HG03066 (cell line): ENCODE results near the gene SLAIN2.
A peak's percentile ranks its signal among the peaks of the same experiment; 100 is the strongest.
"Not testable (repeated sequence)": the region's sequence is repeated elsewhere in the genome, so short reads cannot be mapped to it uniquely, and the experiment has no call there.

Experiments used
- ATAC-seq: cut with Tn5 transposase; IDR thresholded peaks from one replicate; pipeline ENCODE4 v1.9.1; 2021; ENCODE audit warnings: low read depth; ENCODE audit not compliant: unreplicated experiment

Gene SLAIN2

DNA sequence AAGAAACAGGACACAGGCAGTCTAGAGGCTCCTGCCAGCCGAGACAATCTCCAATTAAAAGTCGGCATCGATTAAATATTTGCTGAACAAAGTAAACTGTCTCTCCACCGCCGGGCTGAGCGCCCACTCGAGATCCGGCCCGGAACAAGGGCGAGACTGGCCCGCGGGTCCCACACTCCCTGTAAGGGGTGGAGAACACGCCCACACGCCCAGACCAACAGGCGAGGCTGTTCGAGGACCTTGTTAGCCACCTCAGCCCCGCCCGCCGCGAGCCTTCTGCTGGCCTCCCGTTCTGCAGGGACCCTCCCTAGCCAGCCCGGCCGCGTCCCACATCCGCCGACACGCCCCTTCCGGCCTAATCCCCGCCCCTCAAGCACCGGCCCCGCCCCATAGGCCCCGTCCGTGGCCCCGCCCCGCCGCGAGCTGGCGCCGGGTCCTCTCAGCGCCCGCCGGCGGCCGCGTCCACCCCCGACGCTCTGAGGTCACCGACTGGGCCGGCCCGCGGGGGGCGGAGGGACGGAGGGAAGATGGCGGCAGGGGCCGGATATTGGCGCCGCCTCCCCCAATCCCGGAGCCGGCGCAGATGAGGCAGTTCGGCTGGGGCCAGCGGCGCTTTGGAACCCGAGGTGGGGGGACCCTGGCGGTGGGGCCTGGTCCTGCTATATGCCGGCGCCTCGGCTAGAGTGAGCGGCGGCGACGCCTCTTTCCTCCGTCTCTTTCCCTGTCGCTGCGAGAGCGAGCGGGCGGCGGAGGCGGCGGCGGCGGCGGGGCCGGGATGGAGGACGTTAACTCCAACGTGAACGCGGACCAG lies at the start of gene SLAIN2:
SLAIN2 (plus strand) TSS at position 565 of the 811 bp plus-strand sequence; CDS start at position 776, 211 bp downstream.
- ATAC-seq: peak; percentile 86

DNA sequence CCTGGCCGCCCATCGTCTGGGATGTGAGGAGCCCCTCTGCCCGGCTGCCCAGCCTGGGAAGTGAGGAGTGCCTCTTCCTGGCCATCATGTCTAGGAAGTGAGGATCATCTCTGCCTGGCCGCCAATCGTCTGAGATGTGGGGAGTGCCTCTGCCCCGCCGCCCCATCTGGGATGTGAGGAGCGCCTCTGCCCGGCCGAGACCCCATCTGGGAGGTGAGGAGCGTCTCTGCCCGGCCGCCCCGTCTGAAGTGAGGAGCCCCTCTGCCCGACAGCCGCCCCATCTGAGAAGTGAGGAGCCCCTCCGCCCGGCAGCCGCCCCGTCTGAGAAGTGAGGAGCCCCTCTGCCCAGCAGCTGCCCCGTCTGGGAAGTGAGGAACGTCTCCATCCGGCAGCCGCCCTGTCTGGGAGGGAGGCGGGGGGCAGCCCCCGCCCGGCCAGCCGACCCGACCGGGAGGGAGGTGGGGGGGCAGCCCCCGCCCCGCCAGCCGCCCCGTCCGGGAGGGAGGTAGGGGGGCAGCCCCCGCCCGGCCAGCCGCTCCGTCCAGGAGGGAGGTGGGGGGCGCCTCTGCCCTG lies 49.0 kb upstream of the SLAIN2 start:
- not testable (repeated sequence) for ATAC-seq

DNA sequence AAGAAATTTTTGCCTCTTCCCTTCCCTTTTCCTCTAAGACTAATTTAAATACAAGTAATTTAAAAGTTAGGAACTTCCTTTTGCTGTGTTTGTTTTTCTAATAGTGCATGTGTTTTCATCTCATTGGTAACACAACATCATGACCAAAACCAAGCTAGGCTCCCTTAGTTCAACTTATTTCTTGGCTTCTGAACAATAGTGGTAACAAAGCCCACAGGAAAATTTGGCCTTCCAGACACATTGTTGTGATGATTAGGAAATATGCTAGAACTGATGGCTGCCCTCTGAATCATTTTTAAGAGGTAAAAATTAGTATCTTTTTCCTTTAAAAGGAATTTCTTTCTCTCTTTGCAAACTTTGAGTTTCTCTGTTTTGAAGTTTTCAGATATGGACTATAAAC lies 46.2 kb upstream of the SLAIN2 start:
- ATAC-seq: no peak

DNA sequence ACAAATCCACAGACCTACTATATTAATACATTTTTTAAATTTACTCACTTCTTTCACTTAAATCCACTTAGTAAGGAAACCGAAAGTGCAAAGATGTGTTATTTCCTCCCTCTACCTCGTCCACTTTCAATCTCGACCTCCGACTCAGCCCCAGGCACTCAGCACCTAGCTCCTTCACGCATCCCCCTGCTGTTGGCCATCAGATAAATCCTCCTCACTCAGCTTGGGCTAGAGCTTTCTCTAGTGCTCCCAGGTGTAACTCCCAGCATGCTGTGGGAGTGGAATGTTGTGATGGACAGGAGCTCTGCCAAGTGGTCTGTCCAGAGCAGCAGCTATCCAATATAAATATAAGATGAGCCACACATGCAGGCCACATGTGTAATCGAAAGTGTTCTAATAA lies 45.0 kb upstream of the SLAIN2 start:
- peak; percentile 89 for ATAC-seq

DNA sequence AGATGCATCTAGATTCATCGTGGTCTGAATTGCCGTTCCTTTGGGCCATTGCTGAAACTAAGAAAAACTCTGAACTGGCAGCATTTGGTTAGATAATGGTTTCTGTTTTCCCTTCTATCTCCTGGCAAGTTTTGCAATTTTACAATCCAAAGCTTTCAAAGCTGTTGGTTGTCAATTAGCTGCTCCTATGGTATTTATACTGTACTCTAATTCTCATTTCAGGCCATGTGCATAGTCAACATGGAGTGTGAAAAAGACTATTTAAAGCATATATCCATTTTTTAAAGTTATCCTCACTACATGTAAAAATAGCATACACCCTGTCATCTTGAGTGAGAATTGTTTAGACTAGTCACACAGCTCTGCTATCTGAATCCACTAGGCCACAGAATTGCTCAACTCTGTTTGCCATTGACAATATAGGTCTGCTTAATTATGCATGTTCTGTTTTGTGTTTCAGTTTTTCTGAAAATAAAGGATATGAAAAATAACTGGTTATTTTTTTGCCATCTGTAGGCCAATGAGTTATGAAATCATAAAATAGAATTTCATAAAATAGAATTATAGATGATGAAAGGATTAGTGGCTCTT lies 44.0 kb upstream of the SLAIN2 start:
- ATAC-seq: no peak

GRCh38 chr4:48299560-48299959 lies 41.8 kb upstream of the SLAIN2 start:
- no peak for ATAC-seq

- ATAC-seq: no peak
Measured at GRCh38 chr4:48300004-48300403, 41.3 kb upstream of the SLAIN2 start.

DNA sequence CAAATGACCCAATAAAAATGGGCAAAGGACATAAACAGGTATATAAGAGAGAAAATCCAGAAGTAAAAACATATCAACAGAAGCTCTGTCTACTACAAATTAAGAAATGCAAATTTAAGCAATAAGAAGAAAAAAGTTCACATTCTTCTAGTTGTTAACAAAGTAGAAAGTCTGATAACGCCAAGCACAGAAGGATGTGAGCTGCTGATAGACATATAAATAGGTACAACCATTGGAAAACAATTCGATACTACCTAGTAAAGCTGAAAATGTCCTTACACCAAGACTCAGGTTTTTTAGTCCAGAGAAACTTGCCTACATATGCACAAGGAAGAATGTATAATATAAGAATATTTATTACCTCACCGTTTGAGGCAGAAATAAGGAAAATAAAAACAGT lies 35.8 kb upstream of the SLAIN2 start:
- no peak for ATAC-seq

- ATAC-seq: no peak
Measured at GRCh38 chr4:48307528-48307927, 33.8 kb upstream of the SLAIN2 start.

GRCh38 chr4:48308901-48309300 lies 32.4 kb upstream of the SLAIN2 start:
- no peak for ATAC-seq

DNA sequence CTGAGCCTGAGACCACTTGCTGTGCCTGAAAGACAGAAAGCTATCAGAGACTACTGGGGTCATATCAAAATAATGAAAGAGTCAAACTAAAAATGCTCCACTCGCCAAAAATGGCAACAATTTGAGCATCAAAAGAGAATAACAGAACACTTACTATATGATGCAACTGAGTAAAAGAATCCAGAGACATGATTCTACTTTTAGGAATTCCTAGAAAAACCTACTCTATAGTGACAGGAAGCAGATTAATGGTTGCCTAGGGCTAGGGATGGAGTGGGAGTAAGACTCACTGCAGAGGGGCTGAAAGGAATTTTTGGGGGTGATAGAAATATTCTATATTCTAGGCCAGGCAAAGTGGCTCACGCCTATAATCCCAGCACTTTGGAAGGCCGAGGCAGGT lies 29.4 kb upstream of the SLAIN2 start:
- no peak for ATAC-seq

DNA sequence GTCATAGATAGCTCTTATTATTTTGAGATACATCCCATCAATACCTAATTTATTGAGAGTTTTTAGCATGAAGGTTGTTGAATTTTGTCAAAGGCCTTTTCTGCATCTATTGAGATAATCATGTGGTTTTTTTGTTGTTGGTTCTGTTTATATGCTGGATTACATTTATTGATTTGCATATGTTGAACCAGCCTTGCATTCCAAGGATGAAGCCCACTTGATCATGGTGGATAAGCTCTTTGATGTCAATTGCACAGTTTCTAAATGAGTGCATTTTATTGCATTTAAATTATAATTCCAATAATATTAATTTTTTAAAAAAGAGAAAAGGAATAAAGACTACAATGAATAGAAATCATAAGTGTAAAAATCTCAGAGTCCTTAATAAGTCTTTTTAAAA lies 26.6 kb upstream of the SLAIN2 start:
- not testable (repeated sequence) for ATAC-seq

DNA sequence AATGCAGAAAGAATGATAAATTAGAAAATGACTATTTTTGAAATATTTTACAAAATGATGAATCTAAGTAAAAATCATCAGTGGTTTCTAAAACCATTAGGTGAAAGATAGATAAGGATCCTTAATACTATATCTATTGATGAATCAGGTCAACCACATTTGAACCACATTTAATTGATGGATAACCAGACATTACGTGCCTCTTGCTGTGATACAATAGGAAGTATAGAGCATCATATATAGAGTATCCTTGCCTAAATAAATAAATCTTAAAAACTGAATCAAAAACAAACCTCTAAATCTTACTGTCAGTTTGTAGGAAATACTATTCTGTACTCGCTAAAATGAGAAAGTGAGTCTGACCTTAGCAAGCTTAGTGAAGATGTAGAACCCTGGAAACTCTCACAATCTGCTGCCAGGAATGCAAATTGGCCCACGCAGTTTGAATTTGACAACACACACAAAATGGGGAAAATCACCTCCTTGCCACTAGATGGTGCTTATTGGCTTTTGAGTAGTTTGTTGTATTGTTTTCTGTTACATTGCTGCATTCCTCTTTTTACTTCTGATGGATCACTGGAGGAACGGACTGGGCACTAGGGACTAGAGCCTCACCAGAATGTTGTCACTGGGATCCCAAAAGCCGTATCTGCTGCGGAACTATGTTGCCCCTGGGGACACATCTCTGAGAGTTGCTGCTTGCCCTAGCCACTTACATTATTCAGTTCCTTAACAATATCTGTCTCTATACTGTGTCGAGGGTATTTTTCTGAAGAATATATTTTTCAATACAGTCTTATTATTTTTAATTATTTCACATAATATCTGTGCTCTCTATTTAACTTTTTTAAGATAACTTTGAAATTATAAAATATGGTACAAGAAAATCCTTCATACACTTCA lies 25.4 kb upstream of the SLAIN2 start:
- ATAC-seq: peak; percentile 82

- no peak for ATAC-seq
Measured at GRCh38 chr4:48321312-48321711, 20.0 kb upstream of the SLAIN2 start.

DNA sequence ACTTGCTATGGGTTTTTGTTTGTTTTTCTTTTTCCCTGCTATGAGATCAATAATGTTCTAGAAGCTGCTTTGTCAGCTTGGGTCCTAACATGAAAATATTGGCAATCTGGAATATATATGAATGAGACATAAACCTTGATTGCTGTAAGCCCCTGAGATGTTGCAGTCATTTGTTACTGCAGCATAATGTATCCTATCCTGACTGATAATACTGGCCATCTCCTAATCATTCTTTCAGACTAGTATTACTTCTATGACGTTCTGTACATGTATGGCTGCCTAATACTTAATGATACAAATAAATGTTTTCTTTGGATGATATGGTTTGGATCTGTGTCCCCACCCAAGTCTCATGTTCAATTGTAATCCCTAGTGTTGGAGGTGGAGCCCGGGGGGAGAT lies 19.3 kb upstream of the SLAIN2 start:
- no peak for ATAC-seq

GRCh38 chr4:48324281-48324680 lies 17.0 kb upstream of the SLAIN2 start:
- ATAC-seq: no peak

GRCh38 chr4:48329193-48329592 lies 12.1 kb upstream of the SLAIN2 start:
- no peak for ATAC-seq

GRCh38 chr4:48329976-48330375 lies 11.4 kb upstream of the SLAIN2 start:
- no peak for ATAC-seq

DNA sequence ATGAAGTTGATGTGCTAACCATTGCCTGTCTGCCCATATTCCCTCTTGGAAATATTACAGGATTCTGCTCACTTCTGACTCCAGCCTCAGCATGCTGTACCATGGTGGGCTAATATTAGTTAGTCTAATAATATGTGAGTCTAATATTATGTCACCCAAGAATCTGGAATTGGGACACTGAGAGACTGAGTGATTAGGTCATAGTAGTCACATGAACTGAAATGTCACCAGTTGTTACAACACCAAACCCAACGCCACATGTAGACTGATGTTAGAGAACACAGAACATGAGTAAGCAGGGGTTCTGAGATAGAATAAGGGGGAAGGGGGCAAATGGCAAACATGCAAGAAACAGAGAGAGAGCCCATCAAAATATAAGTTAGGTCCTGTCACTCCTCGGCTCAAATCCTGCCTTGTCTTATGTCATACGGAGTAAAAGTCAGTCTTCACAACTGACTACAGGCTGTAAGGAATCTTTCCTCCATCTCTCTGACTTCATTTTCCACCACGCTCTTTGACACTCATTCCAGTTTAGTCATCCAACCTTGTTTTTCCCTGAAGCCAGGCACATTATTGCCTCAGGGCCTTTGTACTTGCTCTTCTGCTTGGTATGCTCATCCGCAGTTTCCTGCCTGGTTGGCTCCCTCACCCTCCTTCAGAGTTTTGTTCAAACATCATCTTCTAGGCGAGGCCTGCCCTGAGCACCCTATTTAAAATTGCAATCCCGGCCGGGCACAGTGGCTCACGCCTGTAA lies 9.6 kb upstream of the SLAIN2 start:
- no peak for ATAC-seq

DNA sequence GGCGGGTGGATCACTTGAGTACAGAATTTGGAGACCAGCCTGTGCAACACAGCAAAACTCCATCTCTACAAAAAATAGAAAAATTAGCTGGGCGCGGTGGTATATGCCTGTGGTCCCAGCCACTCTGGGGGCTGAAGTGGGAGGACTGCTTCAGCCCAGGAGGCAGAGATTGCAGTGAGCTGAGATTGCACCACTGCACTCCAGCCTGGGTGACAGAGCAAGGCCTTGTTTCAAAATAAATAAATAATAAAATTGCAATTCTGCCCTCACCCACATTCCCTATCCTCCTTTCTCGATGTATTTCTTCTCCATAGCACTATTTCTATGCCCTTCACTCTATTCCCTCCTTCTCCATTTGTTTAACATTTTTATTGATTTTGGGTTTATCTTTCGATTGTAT lies 8.7 kb upstream of the SLAIN2 start:
- no peak for ATAC-seq
